ENCODE results near the gene TMEM39A.

TMEM39A gene

GRCh38 chr3:119456469-119456868, 6.9 kb downstream of the TMEM39A start:
- Histone ChIP-seq H3K36me3 (ENCODE audit: insufficient read depth) (peaks cover 15% of the 10 kb centered on the region; the same call in 1 of the 2 replicates), H3K79me2 (ENCODE audit: insufficient read depth, low read depth) (peaks cover 12% of the 10 kb centered on the region; the same call in 1 of the 2 replicates), H3K9ac (no peak overlapping the region), H3K4me3 (IDR thresholded peaks at IDR 0.05; ENCODE audit: insufficient read depth, low read depth, low read length) (no peak overlapping the region), H3K4me1 (ENCODE audit: low read depth, poor library complexity, severe bottlenecking) (peaks cover 17% of the 10 kb centered on the region), H4K20me1 (ENCODE audit: insufficient read depth) (no peaks in the 10 kb centered on the region), H3K27me3 (ENCODE audit: insufficient read depth, low read depth) (no peaks in the 10 kb centered on the region), H3K27ac (no peak overlapping the region), H3K4me2 (no peak overlapping the region), H2AFZ (ENCODE audit: low read depth) (no peak overlapping the region)
- no peak for TF ChIP-seq CTCF (conservative IDR thresholded peaks at IDR 0.05; ENCODE audit: low read depth, low read length)

- TF ChIP-seq CTCF (conservative IDR thresholded peaks at IDR 0.05; ENCODE audit: low read depth, low read length), result no peak
- H3K36me3 ChIP-seq (ENCODE audit: insufficient read depth), result peaks cover 9% of the 10 kb centered on the region; the same call in 1 of the 2 replicates
Observed at GRCh38 chr3:119453822-119454221, 9.6 kb downstream of the TMEM39A start.

GRCh38 chr3:119444590-119444989, 18.8 kb downstream of the TMEM39A start:
- TF ChIP-seq CTCF (conservative IDR thresholded peaks at IDR 0.05; ENCODE audit: low read depth, low read length), result no peak
- H2AFZ ChIP-seq (ENCODE audit: low read depth), result no peak overlapping the region
- no peak overlapping the region for H3K4me2 ChIP-seq
- no peaks in the 10 kb centered on the region for H3K79me2 ChIP-seq (ENCODE audit: insufficient read depth, low read depth)
- H3K4me1 ChIP-seq (ENCODE audit: low read depth, poor library complexity, severe bottlenecking), result no peaks in the 10 kb centered on the region
- no peaks in the 10 kb centered on the region; the same call in 1 of the 2 replicates for H3K36me3 ChIP-seq (ENCODE audit: insufficient read depth)
- H3K4me3 ChIP-seq (IDR thresholded peaks at IDR 0.05; ENCODE audit: insufficient read depth, low read depth, low read length), result no peak overlapping the region
- H4K20me1 ChIP-seq (ENCODE audit: insufficient read depth), result no peaks in the 10 kb centered on the region
- no peak overlapping the region for H3K27ac ChIP-seq
- no peak overlapping the region for H3K9ac ChIP-seq
- no peaks in the 10 kb centered on the region for H3K27me3 ChIP-seq (ENCODE audit: insufficient read depth, low read depth)

More at GRCh38 chr3:119453822-119454221, 9.6 kb downstream of the TMEM39A start:
- H3K27ac ChIP-seq, result no peak overlapping the region
- no peak overlapping the region for H3K4me2 ChIP-seq
- H3K9ac ChIP-seq, result no peak overlapping the region
- H3K4me3 ChIP-seq (IDR thresholded peaks at IDR 0.05; ENCODE audit: insufficient read depth, low read depth, low read length), result no peak overlapping the region
- H3K4me1 ChIP-seq (ENCODE audit: low read depth, poor library complexity, severe bottlenecking), result no peaks in the 10 kb centered on the region
- no peaks in the 10 kb centered on the region for H3K79me2 ChIP-seq (ENCODE audit: insufficient read depth, low read depth)
- H3K27me3 ChIP-seq (ENCODE audit: insufficient read depth, low read depth), result no peaks in the 10 kb centered on the region
- no peaks in the 10 kb centered on the region for H4K20me1 ChIP-seq (ENCODE audit: insufficient read depth)
- H2AFZ ChIP-seq (ENCODE audit: low read depth), result no peak overlapping the region

- no peaks in the 10 kb centered on the region; the same call in 1 of the 2 replicates for H3K36me3 ChIP-seq (ENCODE audit: insufficient read depth)
- H3K4me3 ChIP-seq (IDR thresholded peaks at IDR 0.05; ENCODE audit: insufficient read depth, low read depth, low read length), result no peak overlapping the region
- TF ChIP-seq CTCF (conservative IDR thresholded peaks at IDR 0.05; ENCODE audit: low read depth, low read length), result no peak
- H3K4me1 ChIP-seq (ENCODE audit: low read depth, poor library complexity, severe bottlenecking), result no peaks in the 10 kb centered on the region
- no peaks in the 10 kb centered on the region for H4K20me1 ChIP-seq (ENCODE audit: insufficient read depth)
- H3K9ac ChIP-seq, result no peak overlapping the region
- H2AFZ ChIP-seq (ENCODE audit: low read depth), result no peak overlapping the region
- no peaks in the 10 kb centered on the region for H3K79me2 ChIP-seq (ENCODE audit: insufficient read depth, low read depth)
- H3K27me3 ChIP-seq (ENCODE audit: insufficient read depth, low read depth), result no peaks in the 10 kb centered on the region
- H3K27ac ChIP-seq, result no peak overlapping the region
- H3K4me2 ChIP-seq, result no peak overlapping the region
Observed at GRCh38 chr3:119443179-119443578, 20.2 kb downstream of the TMEM39A start.
